HG03571 (cell line): ENCODE measurements around the gene NCF4.
A peak's percentile ranks its signal among the peaks of the same experiment; 100 is the strongest.

ENCODE experiments used
- ATAC-seq: cut with Tn5 transposase; IDR thresholded peaks from one replicate; pipeline ENCODE4 v1.9.1; 2021; ENCODE audit not compliant: unreplicated experiment

Gene NCF4

GRCh38 chr22:36860821-36861659 is at the start of gene NCF4:
TSS of gene NCF4 (plus strand) at chr22:36861006. CDS start at chr22:36861172, 166 bp downstream.
- ATAC-seq = peak; percentile 53

- ATAC-seq = no peak
Measured at GRCh38 chr22:36811094-36811800, 49.6 kb upstream of the NCF4 start.

GRCh38 chr22:36814801-36815200 is 46.0 kb upstream of the NCF4 start:
- ATAC-seq = no peak

- ATAC-seq = no peak
Measured at GRCh38 chr22:36815558-36816338, 45.1 kb upstream of the NCF4 start.

- no peak for ATAC-seq
Measured at GRCh38 chr22:36816339-36816635, 44.5 kb upstream of the NCF4 start.

GRCh38 chr22:36816636-36817524 is 43.9 kb upstream of the NCF4 start, which contains the start of gene PVALB:
TSS of gene PVALB (minus strand) at chr22:36817035. CDS start at chr22:36817005, 30 bp downstream.
- ATAC-seq = no peak

- no peak for ATAC-seq
Measured at GRCh38 chr22:36817525-36817848, 43.3 kb upstream of the NCF4 start.

- ATAC-seq = no peak
Measured at GRCh38 chr22:36818010-36818642, 42.7 kb upstream of the NCF4 start.

GRCh38 chr22:36819112-36819511 is 41.7 kb upstream of the NCF4 start:
- no peak for ATAC-seq

GRCh38 chr22:36822581-36822980 is 38.2 kb upstream of the NCF4 start:
- no peak for ATAC-seq

GRCh38 chr22:36823186-36823839 is 37.5 kb upstream of the NCF4 start:
- ATAC-seq = no peak

GRCh38 chr22:36824655-36825054 is 36.2 kb upstream of the NCF4 start:
- no peak for ATAC-seq

GRCh38 chr22:36826262-36826661 is 34.5 kb upstream of the NCF4 start:
- no peak for ATAC-seq

GRCh38 chr22:36828815-36829214 is 32.0 kb upstream of the NCF4 start:
- no peak for ATAC-seq

GRCh38 chr22:36829370-36830002 is 31.3 kb upstream of the NCF4 start:
- ATAC-seq = no peak

- no peak for ATAC-seq
Measured at GRCh38 chr22:36830601-36831000, 30.2 kb upstream of the NCF4 start.

GRCh38 chr22:36831206-36831605 is 29.6 kb upstream of the NCF4 start:
- no peak for ATAC-seq

- no peak for ATAC-seq
Measured at GRCh38 chr22:36831717-36832116, 29.1 kb upstream of the NCF4 start.

GRCh38 chr22:36833073-36833472 is 27.7 kb upstream of the NCF4 start:
- ATAC-seq = no peak
